SK-N-SH treated with all-trans-retinoic acid at 6 μM for 48 hours (cell line): Measurements from ENCODE around the gene OCSTAMP.

Source experiments
- ATAC-seq: fragments of 200-7000 bp; cut with Tn5 transposase; 3 replicates; pipeline ENCODE4 v1.9.1; 2020; ENCODE audit warnings: mild to moderate bottlenecking, moderate library complexity
- ARNTL ChIP-seq: fragments of 450-650 bp; formaldehyde crosslinking; IDR thresholded peaks from 2 replicates; pipeline ENCODE4 v1.5.0; 2020; ENCODE audit warnings: low read depth, mild to moderate bottlenecking, moderate library complexity, borderline replicate concordance
- BACH2 ChIP-seq: fragments of 250-450 bp; sonication (Bioruptor Pico); IDR thresholded peaks from 2 replicates; pipeline ENCODE4 v1.9.0; 2021; ENCODE audit warnings: mild to moderate bottlenecking, borderline replicate concordance
- CSDC2 ChIP-seq: fragments of 250-450 bp; sonication (Bioruptor Pico); IDR thresholded peaks from 2 replicates; pipeline ENCODE4 v1.5.0; 2020; ENCODE audit warnings: mild to moderate bottlenecking, moderate library complexity
- ESRRG ChIP-seq: fragments of 250-450 bp; sonication (Bioruptor Pico); IDR thresholded peaks from 2 replicates; pipeline ENCODE4 v1.6.1; 2021; ENCODE audit warnings: mild to moderate bottlenecking
- GLIS3 ChIP-seq: fragments of 250-450 bp; sonication (Bioruptor Pico); IDR thresholded peaks from 2 replicates; pipeline ENCODE4 v1.5.0; 2020; ENCODE audit warnings: mild to moderate bottlenecking, moderate library complexity
- ISL1 ChIP-seq: fragments of 250-450 bp; sonication (Bioruptor Pico); IDR thresholded peaks from 2 replicates; pipeline ENCODE4 v2.1.2; 2022; ENCODE audit warnings: mild to moderate bottlenecking, moderate library complexity
- OSR1 ChIP-seq: fragments of 250-450 bp; sonication (Bioruptor Pico); IDR thresholded peaks from 2 replicates; pipeline ENCODE4 v1.8.0; 2022; ENCODE audit warnings: moderate library complexity, mild to moderate bottlenecking, inconsistent platforms
- PPARA ChIP-seq: fragments of 250-450 bp; sonication (Bioruptor Pico); IDR thresholded peaks from 2 replicates; pipeline ENCODE4 v1.5.0; 2020; ENCODE audit warnings: mild to moderate bottlenecking, borderline replicate concordance
- SNAI2 ChIP-seq: fragments of 250-450 bp; sonication (Bioruptor Pico); IDR thresholded peaks from 2 replicates; pipeline ENCODE4 v1.5.0; 2020; ENCODE audit warnings: mild to moderate bottlenecking, moderate library complexity
- TCF4 ChIP-seq: fragments of 250-450 bp; sonication (Bioruptor Pico); IDR thresholded peaks from 2 replicates; pipeline ENCODE4 v1.8.0; 2021; ENCODE audit warnings: mild to moderate bottlenecking, moderate library complexity, borderline replicate concordance
- ZFP3 ChIP-seq: fragments of 250-450 bp; sonication (Bioruptor Pico); IDR thresholded peaks from 2 replicates; pipeline ENCODE4 v1.5.0; 2020; ENCODE audit warnings: mild to moderate bottlenecking, moderate library complexity
- ZFP30 ChIP-seq: fragments of 450-650 bp; formaldehyde crosslinking; IDR thresholded peaks from 2 replicates; pipeline ENCODE4 v1.5.0; 2022; ENCODE audit warnings: mild to moderate bottlenecking, moderate library complexity
- ZNF565 ChIP-seq: fragments of 450-650 bp; formaldehyde crosslinking; conservative IDR thresholded peaks from 2 replicates; pipeline ENCODE4 v1.5.0; 2020; ENCODE audit warnings: low read depth, mild to moderate bottlenecking, moderate library complexity
- ZNF8 ChIP-seq: fragments of 450-650 bp; formaldehyde crosslinking; IDR thresholded peaks from 2 replicates; pipeline ENCODE4 v1.5.0; 2020; ENCODE audit warnings: mild to moderate bottlenecking, moderate library complexity
- TF ChIP-seq, protein P1 (sequence below): fragments of 250-450 bp; sonication (Bioruptor Pico); IDR thresholded peaks from 2 replicates; pipeline ENCODE4 v1.5.1; 2021; ENCODE audit warnings: mild to moderate bottlenecking, moderate library complexity
- TF ChIP-seq, protein P2 (sequence below): fragments of 250-450 bp; sonication (Bioruptor Pico); IDR thresholded peaks from 2 replicates; pipeline ENCODE4 v1.8.0; 2020; ENCODE audit warnings: mild to moderate bottlenecking, moderate library complexity, borderline replicate concordance
- TF ChIP-seq, protein P3 (sequence below): fragments of 250-450 bp; sonication (Bioruptor Pico); IDR thresholded peaks from 2 replicates; pipeline ENCODE4 v1.5.0; 2020; ENCODE audit warnings: mild to moderate bottlenecking, moderate library complexity
- TF ChIP-seq, protein P4 (sequence below): fragments of 250-450 bp; sonication (Bioruptor Pico); IDR thresholded peaks from 2 replicates; pipeline ENCODE4 v1.5.1; 2020; ENCODE audit warnings: low read depth, mild to moderate bottlenecking, moderate library complexity
- TF ChIP-seq, protein P5 (sequence below): fragments of 250-450 bp; sonication (Bioruptor Pico); IDR thresholded peaks from 2 replicates; pipeline ENCODE4 v1.8.0; 2021; ENCODE audit warnings: low read depth, mild to moderate bottlenecking, moderate library complexity, borderline replicate concordance

Gene OCSTAMP

DNA sequence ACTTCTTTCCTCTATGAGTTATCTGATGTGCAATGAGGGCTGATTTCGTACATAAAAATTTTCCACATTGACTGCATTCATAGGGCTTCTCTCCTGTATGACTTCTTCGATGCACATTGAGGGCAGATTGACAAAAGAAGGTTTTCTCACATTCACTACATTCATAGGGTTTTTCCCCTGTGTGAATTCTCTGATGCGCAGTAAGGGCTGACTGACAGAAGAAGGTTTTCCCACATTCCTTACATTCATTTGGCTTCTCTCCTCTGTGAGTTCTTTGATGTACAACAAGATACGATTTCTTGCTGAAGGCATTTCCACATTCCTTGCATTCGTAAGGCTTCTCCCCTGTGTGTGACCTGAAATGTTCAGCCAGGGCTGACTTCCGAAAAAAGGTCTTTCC, 48.5 kb downstream of the OCSTAMP start:
- ATAC-seq = no peak
- TF ChIP-seq ESRRG (CRISPR knock-in tag) (no peak), PPARA (CRISPR knock-in tag) (no peak), BACH2 (CRISPR knock-in tag) (no peak), GLIS3 (no peak), ZNF8 (CRISPR knock-in tag) (no peak), TCF4 (CRISPR knock-in tag) (no peak), ZFP3 (CRISPR knock-in tag) (no peak), ARNTL (CRISPR knock-in tag) (no peak), ZFP30 (CRISPR knock-in tag) (no peak)
- TF ChIP-seq, protein P1, sequence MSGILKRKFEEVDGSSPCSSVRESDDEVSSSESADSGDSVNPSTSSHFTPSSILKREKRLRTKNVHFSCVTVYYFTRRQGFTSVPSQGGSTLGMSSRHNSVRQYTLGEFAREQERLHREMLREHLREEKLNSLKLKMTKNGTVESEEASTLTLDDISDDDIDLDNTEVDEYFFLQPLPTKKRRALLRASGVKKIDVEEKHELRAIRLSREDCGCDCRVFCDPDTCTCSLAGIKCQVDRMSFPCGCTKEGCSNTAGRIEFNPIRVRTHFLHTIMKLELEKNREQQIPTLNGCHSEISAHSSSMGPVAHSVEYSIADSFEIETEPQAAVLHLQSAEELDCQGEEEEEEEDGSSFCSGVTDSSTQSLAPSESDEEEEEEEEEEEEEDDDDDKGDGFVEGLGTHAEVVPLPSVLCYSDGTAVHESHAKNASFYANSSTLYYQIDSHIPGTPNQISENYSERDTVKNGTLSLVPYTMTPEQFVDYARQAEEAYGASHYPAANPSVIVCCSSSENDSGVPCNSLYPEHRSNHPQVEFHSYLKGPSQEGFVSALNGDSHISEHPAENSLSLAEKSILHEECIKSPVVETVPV (CRISPR knock-in tag) = no peak

DNA sequence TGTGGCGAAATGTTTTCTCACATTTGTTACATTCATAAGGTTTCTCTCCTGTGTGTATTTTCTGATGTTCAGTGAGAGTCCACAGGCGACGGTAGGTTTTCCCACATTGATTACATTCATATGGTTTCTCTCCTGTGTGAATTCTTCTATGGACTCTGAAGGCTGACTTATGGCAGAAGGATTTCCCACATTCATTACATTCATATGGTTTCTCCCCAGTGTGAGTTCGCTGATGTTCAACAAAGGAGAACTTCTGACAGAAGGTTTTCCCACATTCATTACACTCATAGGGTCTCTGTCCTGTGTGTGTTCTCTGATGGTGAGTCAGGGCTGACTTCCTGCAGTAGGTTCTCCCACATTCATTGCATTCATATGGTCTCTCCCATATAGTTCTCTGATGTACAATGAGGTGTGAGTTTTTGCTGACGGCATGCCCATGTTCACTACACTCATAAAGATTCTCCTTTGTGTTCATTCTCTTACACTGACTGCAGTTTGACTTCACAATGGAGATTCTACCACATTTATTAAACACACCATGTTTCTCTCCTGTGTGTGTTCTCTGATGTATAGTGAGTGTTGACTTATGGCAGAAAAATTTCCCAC, 49.0 kb downstream of the OCSTAMP start:
- no peak for ATAC-seq
- TF ChIP-seq ZNF8 (CRISPR knock-in tag) = no peak
- TF ChIP-seq, protein P2, sequence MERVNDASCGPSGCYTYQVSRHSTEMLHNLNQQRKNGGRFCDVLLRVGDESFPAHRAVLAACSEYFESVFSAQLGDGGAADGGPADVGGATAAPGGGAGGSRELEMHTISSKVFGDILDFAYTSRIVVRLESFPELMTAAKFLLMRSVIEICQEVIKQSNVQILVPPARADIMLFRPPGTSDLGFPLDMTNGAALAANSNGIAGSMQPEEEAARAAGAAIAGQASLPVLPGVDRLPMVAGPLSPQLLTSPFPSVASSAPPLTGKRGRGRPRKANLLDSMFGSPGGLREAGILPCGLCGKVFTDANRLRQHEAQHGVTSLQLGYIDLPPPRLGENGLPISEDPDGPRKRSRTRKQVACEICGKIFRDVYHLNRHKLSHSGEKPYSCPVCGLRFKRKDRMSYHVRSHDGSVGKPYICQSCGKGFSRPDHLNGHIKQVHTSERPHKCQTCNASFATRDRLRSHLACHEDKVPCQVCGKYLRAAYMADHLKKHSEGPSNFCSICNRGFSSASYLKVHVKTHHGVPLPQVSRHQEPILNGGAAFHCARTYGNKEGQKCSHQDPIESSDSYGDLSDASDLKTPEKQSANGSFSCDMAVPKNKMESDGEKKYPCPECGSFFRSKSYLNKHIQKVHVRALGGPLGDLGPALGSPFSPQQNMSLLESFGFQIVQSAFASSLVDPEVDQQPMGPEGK (CRISPR knock-in tag) = no peak
- TF ChIP-seq ZNF565 (CRISPR knock-in tag) = no peak
- TF ChIP-seq SNAI2 (CRISPR knock-in tag) = no peak
- TF ChIP-seq CSDC2 (CRISPR knock-in tag) = no peak
- TF ChIP-seq BACH2 (CRISPR knock-in tag) = no peak
- no peak for TF ChIP-seq PPARA (CRISPR knock-in tag)
- TF ChIP-seq, protein P3, sequence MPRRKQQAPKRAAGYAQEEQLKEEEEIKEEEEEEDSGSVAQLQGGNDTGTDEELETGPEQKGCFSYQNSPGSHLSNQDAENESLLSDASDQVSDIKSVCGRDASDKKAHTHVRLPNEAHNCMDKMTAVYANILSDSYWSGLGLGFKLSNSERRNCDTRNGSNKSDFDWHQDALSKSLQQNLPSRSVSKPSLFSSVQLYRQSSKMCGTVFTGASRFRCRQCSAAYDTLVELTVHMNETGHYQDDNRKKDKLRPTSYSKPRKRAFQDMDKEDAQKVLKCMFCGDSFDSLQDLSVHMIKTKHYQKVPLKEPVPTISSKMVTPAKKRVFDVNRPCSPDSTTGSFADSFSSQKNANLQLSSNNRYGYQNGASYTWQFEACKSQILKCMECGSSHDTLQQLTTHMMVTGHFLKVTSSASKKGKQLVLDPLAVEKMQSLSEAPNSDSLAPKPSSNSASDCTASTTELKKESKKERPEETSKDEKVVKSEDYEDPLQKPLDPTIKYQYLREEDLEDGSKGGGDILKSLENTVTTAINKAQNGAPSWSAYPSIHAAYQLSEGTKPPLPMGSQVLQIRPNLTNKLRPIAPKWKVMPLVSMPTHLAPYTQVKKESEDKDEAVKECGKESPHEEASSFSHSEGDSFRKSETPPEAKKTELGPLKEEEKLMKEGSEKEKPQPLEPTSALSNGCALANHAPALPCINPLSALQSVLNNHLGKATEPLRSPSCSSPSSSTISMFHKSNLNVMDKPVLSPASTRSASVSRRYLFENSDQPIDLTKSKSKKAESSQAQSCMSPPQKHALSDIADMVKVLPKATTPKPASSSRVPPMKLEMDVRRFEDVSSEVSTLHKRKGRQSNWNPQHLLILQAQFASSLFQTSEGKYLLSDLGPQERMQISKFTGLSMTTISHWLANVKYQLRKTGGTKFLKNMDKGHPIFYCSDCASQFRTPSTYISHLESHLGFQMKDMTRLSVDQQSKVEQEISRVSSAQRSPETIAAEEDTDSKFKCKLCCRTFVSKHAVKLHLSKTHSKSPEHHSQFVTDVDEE (CRISPR knock-in tag) = no peak
- TF ChIP-seq ISL1 (CRISPR knock-in tag) = no peak
- no peak for TF ChIP-seq TCF4 (CRISPR knock-in tag)
- TF ChIP-seq ZFP3 (CRISPR knock-in tag) = no peak

DNA sequence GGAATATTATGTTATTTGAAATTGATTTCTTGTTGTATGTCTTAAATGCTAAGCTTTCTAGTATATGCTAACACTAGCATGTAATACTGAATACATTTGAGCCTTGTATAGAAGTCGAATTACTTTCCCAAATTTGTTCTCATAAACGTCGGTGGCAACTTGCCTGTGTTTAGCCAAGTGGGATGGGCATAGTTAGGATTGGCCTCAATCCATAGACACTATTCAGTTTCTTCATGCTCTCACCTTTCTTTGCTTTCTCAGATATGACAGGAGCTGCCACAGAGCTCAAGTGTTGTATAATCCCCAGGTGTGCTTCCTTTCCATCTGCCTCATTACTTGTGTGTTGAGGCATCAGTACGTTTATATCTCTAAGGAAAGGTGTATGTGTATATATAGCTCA, 56.4 kb downstream of the OCSTAMP start:
- no peak for TF ChIP-seq CSDC2 (CRISPR knock-in tag)
- TF ChIP-seq TCF4 (CRISPR knock-in tag) = no peak
- TF ChIP-seq OSR1 = no peak
- TF ChIP-seq, protein P2 (CRISPR knock-in tag) = no peak
- TF ChIP-seq ARNTL (CRISPR knock-in tag) = no peak
- no peak for TF ChIP-seq BACH2 (CRISPR knock-in tag)
- no peak for ATAC-seq

DNA sequence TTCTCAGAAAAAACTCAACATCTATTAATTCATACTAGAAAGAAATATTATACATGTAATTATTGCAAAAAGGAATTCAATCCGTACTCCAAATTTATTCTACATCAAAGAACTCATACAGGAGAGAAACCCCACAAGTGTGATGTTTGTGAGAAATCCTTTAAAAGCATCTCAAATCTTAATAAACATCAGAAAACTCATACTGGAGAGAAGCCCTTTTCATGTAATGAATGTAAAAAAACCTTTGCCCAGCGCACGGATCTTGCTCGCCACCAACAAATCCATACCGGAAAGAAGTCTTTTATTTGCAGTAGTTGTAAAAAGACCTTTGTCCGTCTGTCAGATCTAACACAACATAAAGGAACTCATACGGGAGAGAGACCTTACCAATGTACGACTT, 59.1 kb downstream of the OCSTAMP start:
- no peak for ATAC-seq
- TF ChIP-seq GLIS3 (no peak), OSR1 (no peak), ARNTL (CRISPR knock-in tag) (no peak), ZNF565 (CRISPR knock-in tag) (no peak), BACH2 (CRISPR knock-in tag) (no peak), TCF4 (CRISPR knock-in tag) (no peak), PPARA (CRISPR knock-in tag) (no peak), ZFP30 (CRISPR knock-in tag) (no peak), ZFP3 (CRISPR knock-in tag) (no peak)
- TF ChIP-seq, protein P4, sequence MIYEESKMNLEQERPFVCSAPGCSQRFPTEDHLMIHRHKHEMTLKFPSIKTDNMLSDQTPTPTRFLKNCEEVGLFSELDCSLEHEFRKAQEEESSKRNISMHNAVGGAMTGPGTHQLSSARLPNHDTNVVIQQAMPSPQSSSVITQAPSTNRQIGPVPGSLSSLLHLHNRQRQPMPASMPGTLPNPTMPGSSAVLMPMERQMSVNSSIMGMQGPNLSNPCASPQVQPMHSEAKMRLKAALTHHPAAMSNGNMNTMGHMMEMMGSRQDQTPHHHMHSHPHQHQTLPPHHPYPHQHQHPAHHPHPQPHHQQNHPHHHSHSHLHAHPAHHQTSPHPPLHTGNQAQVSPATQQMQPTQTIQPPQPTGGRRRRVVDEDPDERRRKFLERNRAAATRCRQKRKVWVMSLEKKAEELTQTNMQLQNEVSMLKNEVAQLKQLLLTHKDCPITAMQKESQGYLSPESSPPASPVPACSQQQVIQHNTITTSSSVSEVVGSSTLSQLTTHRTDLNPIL = no peak
- TF ChIP-seq, protein P5, sequence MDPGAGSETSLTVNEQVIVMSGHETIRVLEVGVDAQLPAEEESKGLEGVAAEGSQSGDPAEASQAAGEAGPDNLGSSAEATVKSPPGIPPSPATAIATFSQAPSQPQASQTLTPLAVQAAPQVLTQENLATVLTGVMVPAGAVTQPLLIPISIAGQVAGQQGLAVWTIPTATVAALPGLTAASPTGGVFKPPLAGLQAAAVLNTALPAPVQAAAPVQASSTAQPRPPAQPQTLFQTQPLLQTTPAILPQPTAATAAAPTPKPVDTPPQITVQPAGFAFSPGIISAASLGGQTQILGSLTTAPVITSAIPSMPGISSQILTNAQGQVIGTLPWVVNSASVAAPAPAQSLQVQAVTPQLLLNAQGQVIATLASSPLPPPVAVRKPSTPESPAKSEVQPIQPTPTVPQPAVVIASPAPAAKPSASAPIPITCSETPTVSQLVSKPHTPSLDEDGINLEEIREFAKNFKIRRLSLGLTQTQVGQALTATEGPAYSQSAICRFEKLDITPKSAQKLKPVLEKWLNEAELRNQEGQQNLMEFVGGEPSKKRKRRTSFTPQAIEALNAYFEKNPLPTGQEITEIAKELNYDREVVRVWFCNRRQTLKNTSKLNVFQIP (CRISPR knock-in tag) = no peak
- TF ChIP-seq, protein P3 (CRISPR knock-in tag) = no peak
